HAP-1 (cell line): ENCODE data around the gene CLDN6.

Experiments used
- DNase-seq, 2 experiments: peaks; one replicate each; pipeline ENCODE4 v3.0.0-alpha.2; 2016 to 2020; ENCODE audit warnings: low spot score in 2 of 2
- H3K27me3 ChIP-seq: fragments of 250-450 bp; sonication (Bioruptor Pico); 2 replicates; pipeline ENCODE4 v1.5.1; 2020; ENCODE audit warnings: low read depth, mild to moderate bottlenecking, moderate library complexity
- H3K36me3 ChIP-seq: fragments of 250-450 bp; sonication (Bioruptor Pico); replicated peaks from 2 replicates; pipeline ENCODE4 v1.5.1; 2020; ENCODE audit warnings: mild to moderate bottlenecking
- H3K4me1 ChIP-seq: fragments of 250-450 bp; sonication (Bioruptor Pico); 2 replicates; pipeline ENCODE4 v1.5.1; 2020; ENCODE audit warnings: mild to moderate bottlenecking
- H3K4me3 ChIP-seq: fragments of 250-450 bp; sonication (Bioruptor Pico); 2 replicates; pipeline ENCODE4 v1.5.1; 2020; ENCODE audit warnings: mild to moderate bottlenecking, moderate library complexity
- H3K9me3 ChIP-seq: fragments of 250-450 bp; sonication (Bioruptor Pico); 2 replicates; pipeline ENCODE4 v1.5.1; 2020; ENCODE audit warnings: mild to moderate bottlenecking, moderate library complexity
- in situ Hi-C: fragments of 300-500 bp; cut with MboI; formaldehyde crosslinking; loops from 3 replicates; pipeline ENCODE4 v1.14.3; 2020; ENCODE audit warnings: low sequenced_read_pairs, inconsistent platforms, mixed read lengths

Gene CLDN6

GRCh38 chr16:3028716-3029319 is 10.8 kb upstream of the CLDN6 start:
- Histone ChIP-seq H3K9me3 (no peaks in the 10 kb centered on the region; the same call in 1 of the 2 replicates), H3K27me3 (peaks cover 44% of the 10 kb centered on the region), H3K4me1 (peaks cover 3% of the 10 kb centered on the region; the same call in 1 of the 2 replicates), H3K4me3 (no peak overlapping the region), H3K36me3 (peaks cover 19% of the 10 kb centered on the region)
- in situ Hi-C loops = no loop called here
- no peak for DNase-seq

GRCh38 chr16:3027983-3028715 is 10.2 kb upstream of the CLDN6 start:
- in situ Hi-C loops = no loop called here
- H3K9me3 ChIP-seq = no peaks in the 10 kb centered on the region; the same call in 1 of the 2 replicates
- H3K27me3 ChIP-seq = peaks cover 37% of the 10 kb centered on the region
- no peak overlapping the region for H3K4me3 ChIP-seq
- peaks cover 8% of the 10 kb centered on the region for H3K4me1 ChIP-seq
- peaks cover 19% of the 10 kb centered on the region for H3K36me3 ChIP-seq
- DNase-seq = peak; percentile 77 to 93

GRCh38 chr16:3027489-3027795 is 9.5 kb upstream of the CLDN6 start:
- no peak for DNase-seq
- Histone ChIP-seq H3K36me3 (peaks cover 19% of the 10 kb centered on the region), H3K27me3 (peaks cover 30% of the 10 kb centered on the region), H3K4me1 (peaks cover 15% of the 10 kb centered on the region), H3K4me3 (no peak overlapping the region), H3K9me3 (no peaks in the 10 kb centered on the region; the same call in 1 of the 2 replicates)
- in situ Hi-C loops = no loop called here

- Histone ChIP-seq H3K9me3 (no peaks in the 10 kb centered on the region; the same call in 1 of the 2 replicates), H3K27me3 (peaks cover 24% of the 10 kb centered on the region), H3K4me1 (peaks cover 21% of the 10 kb centered on the region), H3K4me3 (no peak overlapping the region), H3K36me3 (peaks cover 22% of the 10 kb centered on the region)
- DNase-seq = no peak
- in situ Hi-C loops = no loop called here
Measured at GRCh38 chr16:3026609-3027488, 8.9 kb upstream of the CLDN6 start.

GRCh38 chr16:3026003-3026378 is 8.0 kb upstream of the CLDN6 start:
- H3K4me3 ChIP-seq = no peak overlapping the region
- H3K9me3 ChIP-seq = no peaks in the 10 kb centered on the region
- peaks cover 23% of the 10 kb centered on the region for H3K27me3 ChIP-seq
- peaks cover 25% of the 10 kb centered on the region for H3K4me1 ChIP-seq
- in situ Hi-C loops = no loop called here
- H3K36me3 ChIP-seq = peaks cover 26% of the 10 kb centered on the region
- DNase-seq = no peak

GRCh38 chr16:3025032-3026002 is 7.3 kb upstream of the CLDN6 start:
- H3K27me3 ChIP-seq = peaks cover 18% of the 10 kb centered on the region
- in situ Hi-C loops = no loop called here
- H3K4me1 ChIP-seq = peaks cover 25% of the 10 kb centered on the region
- H3K36me3 ChIP-seq = peaks cover 26% of the 10 kb centered on the region
- H3K4me3 ChIP-seq = no peak overlapping the region
- no peak for DNase-seq
- no peaks in the 10 kb centered on the region for H3K9me3 ChIP-seq

GRCh38 chr16:3023669-3024478 is 5.9 kb upstream of the CLDN6 start, which contains the start of the genes HCFC1R1 and THOC6:
Gene HCFC1R1, minus strand, starts transcription at chr16:3023942. Its CDS starts 1 bp downstream, at chr16:3023941.
Gene THOC6, plus strand, starts transcription at chr16:3024035. Its CDS starts 292 bp downstream, at chr16:3024327.
- H3K27me3 ChIP-seq = peaks cover 4% of the 10 kb centered on the region
- H3K4me1 ChIP-seq = peaks cover 25% of the 10 kb centered on the region
- H3K9me3 ChIP-seq = no peaks in the 10 kb centered on the region
- peak within 1 kb of the TSS; percentile 90 for H3K4me3 ChIP-seq
- in situ Hi-C loops = loop anchor here (5.0 kb wide), 1 partner anchor 52 kb away; no protein-coding TSS in a partner anchor
- H3K36me3 ChIP-seq = peaks cover 26% of the 10 kb centered on the region
- DNase-seq = peak; percentile 97 to 98

- Histone ChIP-seq H3K4me1 (peaks cover 25% of the 10 kb centered on the region), H3K9me3 (no peaks in the 10 kb centered on the region), H3K36me3 (peaks cover 26% of the 10 kb centered on the region), H3K27me3 (no peaks in the 10 kb centered on the region), H3K4me3 (peak overlapping the region; percentile 90)
- in situ Hi-C loops = loop anchor here (5.0 kb wide), 1 partner anchor 51 kb away; no protein-coding TSS in a partner anchor
- no peak for DNase-seq
Measured at GRCh38 chr16:3023415-3023668, 5.4 kb upstream of the CLDN6 start.

- Histone ChIP-seq H3K36me3 (peaks cover 26% of the 10 kb centered on the region), H3K4me3 (peak overlapping the region; percentile 90), H3K4me1 (peaks cover 23% of the 10 kb centered on the region), H3K9me3 (no peaks in the 10 kb centered on the region), H3K27me3 (no peaks in the 10 kb centered on the region)
- in situ Hi-C loops = loop anchor here (5.0 kb wide), 1 partner anchor 51 kb away; no protein-coding TSS in a partner anchor
- peak in 1 of 2 experiments; percentile 58 for DNase-seq
Measured at GRCh38 chr16:3022684-3023414, 4.9 kb upstream of the CLDN6 start.

GRCh38 chr16:3022208-3022683 is 4.3 kb upstream of the CLDN6 start:
- Histone ChIP-seq H3K4me3 (peak overlapping the region; percentile 90), H3K27me3 (no peaks in the 10 kb centered on the region), H3K4me1 (peaks cover 22% of the 10 kb centered on the region), H3K9me3 (no peaks in the 10 kb centered on the region), H3K36me3 (peaks cover 24% of the 10 kb centered on the region)
- DNase-seq = peak; percentile 48 to 82
- in situ Hi-C loops = loop anchor here (5.0 kb wide), 1 partner anchor 50 kb away; no protein-coding TSS in a partner anchor

- Histone ChIP-seq H3K27me3 (no peaks in the 10 kb centered on the region), H3K4me1 (peaks cover 22% of the 10 kb centered on the region), H3K36me3 (peaks cover 18% of the 10 kb centered on the region), H3K4me3 (peak overlapping the region; percentile 47), H3K9me3 (no peaks in the 10 kb centered on the region)
- peak; percentile 74 to 94 for DNase-seq
- in situ Hi-C loops = loop anchor here (5.0 kb wide), 1 partner anchor 49 kb away; no protein-coding TSS in a partner anchor
Measured at GRCh38 chr16:3021449-3022207, 3.6 kb upstream of the CLDN6 start.
